Tibial artery (tissue), 4 donors: ENCODE results near the gene SEPSECS.

ENCODE experiments used
- DNase-seq, 2 donors: peaks; one replicate each; pipeline ENCODE4 v3.0.0-alpha.2; 2019
- H3K27ac ChIP-seq, 2 donors: fragments of 200-600 bp; sonication (generic) in 1 of 2; 1 replicate in 1 of 2; 2 replicates in 1 of 2; pipeline ENCODE4 v1.5.1; 2018 to 2019; ENCODE audit warnings: mild to moderate bottlenecking in 1 of 2
- H3K27me3 ChIP-seq, 2 donors: fragments of 200-600 bp; sonication (generic) in 1 of 2; one replicate each; pipeline versions ENCODE4 v1.5.1 to v1.6.0; 2016 to 2019
- H3K36me3 ChIP-seq, 3 donors: fragments of 200-600 bp; sonication (generic) in 2 of 3; one replicate each; pipeline ENCODE4 v1.5.1; 2016 to 2019; ENCODE audit warnings: mild to moderate bottlenecking in 2 of 3
- H3K4me1 ChIP-seq, 4 donors: fragments of 200-600 bp; sonication (generic) in 2 of 4; 1 replicate in 3 of 4; 2 replicates in 1 of 4; pipeline ENCODE4 v1.5.1; 2016 to 2019
- H3K4me3 ChIP-seq, 2 donors: fragments of 200-600 bp; sonication (generic) in 1 of 2; 1 replicate in 1 of 2; 2 replicates in 1 of 2; pipeline ENCODE4 v1.5.1; 2018 to 2019; ENCODE audit warnings: mild to moderate bottlenecking in 2 of 2
- H3K9me3 ChIP-seq, 3 donors: fragments of 200-600 bp; sonication (generic) in 1 of 3; one replicate each; pipeline ENCODE4 v1.5.1; 2016 to 2019
- intact Hi-C: fragments of 100-400 bp; cut with DNase I; formaldehyde crosslinking; loops from one replicate; pipeline ENCODE4 v1.15.0; 2023; ENCODE audit warnings: low total_unique reads
- TF ChIP-seq, protein P1 (sequence below), 2 experiments: fragments of 200-600 bp in 1 of 2; fragments of 450-650 bp in 1 of 2; IDR thresholded peaks; one replicate each; pipeline ENCODE4 v1.5.1; 2017 to 2019; ENCODE audit warnings: antibody characterized with exemption in 2 of 2, mild to moderate bottlenecking in 1 of 2, moderate library complexity in 1 of 2

Gene SEPSECS

DNA sequence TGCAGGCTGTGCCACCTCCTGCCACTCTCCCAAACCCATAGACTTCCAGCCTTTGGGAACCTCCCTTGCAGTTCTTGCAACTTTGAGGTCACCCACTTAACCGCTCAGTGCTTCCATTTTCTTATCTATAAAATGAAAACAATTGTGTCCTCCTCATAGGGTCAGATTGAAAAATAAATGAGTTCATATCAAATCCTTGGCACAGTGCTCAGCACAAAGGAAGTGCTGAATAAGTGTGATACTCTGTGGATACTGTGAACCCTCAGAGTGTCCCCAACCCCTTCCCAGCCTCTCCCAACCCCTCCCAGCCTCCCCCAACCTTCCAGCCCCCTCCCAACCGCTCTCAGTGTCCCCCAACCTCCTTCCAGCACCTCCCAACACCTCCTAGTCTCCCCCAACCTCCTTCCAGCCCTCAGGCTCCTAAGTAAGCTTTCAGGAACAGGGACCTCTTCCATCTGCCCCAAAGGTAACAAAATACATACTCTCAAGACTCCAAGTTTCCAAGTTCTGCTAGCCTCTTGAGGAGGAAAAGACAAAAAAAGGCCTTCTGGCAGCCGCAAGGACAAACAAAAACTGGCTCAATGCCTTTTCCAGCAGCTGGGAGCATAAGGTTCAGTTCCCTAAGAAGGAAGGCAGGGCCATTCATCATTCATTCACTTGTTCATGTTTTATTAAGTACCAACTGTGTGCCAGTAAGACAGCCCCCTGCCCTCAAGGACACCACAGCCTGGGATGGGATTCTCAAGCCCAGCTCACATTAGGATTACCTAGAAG lies 83.4 kb downstream of the SEPSECS start:
- H3K27ac ChIP-seq: no peak overlapping the region
- intact Hi-C loops: no loop called here

GRCh38 chr4:25075851-25076250 lies 84.4 kb downstream of the SEPSECS start:
- H3K36me3 ChIP-seq: no peaks in the 10 kb centered on the region
- TF ChIP-seq, protein P1, sequence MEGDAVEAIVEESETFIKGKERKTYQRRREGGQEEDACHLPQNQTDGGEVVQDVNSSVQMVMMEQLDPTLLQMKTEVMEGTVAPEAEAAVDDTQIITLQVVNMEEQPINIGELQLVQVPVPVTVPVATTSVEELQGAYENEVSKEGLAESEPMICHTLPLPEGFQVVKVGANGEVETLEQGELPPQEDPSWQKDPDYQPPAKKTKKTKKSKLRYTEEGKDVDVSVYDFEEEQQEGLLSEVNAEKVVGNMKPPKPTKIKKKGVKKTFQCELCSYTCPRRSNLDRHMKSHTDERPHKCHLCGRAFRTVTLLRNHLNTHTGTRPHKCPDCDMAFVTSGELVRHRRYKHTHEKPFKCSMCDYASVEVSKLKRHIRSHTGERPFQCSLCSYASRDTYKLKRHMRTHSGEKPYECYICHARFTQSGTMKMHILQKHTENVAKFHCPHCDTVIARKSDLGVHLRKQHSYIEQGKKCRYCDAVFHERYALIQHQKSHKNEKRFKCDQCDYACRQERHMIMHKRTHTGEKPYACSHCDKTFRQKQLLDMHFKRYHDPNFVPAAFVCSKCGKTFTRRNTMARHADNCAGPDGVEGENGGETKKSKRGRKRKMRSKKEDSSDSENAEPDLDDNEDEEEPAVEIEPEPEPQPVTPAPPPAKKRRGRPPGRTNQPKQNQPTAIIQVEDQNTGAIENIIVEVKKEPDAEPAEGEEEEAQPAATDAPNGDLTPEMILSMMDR (IDR thresholded peaks at IDR 0.05): no peak
- H3K4me3 ChIP-seq: no peak overlapping the region
- intact Hi-C loops: no loop called here
- H3K4me1 ChIP-seq: no peaks in the 10 kb centered on the region
- H3K9me3 ChIP-seq: no peaks in the 10 kb centered on the region
- H3K27me3 ChIP-seq: no peaks in the 10 kb centered on the region
- H3K27ac ChIP-seq: no peak overlapping the region
- DNase-seq: no peak

More for the DNA sequence above, 83.4 kb downstream of the SEPSECS start:
- Histone ChIP-seq H3K27me3 (no peaks in the 10 kb centered on the region), H3K4me3 (no peak overlapping the region), H3K9me3 (no peaks in the 10 kb centered on the region), H3K36me3 (no peaks in the 10 kb centered on the region), H3K4me1 (no peaks in the 10 kb centered on the region)
- TF ChIP-seq, protein P1 (IDR thresholded peaks at IDR 0.05): no peak
- no peak for DNase-seq

DNA sequence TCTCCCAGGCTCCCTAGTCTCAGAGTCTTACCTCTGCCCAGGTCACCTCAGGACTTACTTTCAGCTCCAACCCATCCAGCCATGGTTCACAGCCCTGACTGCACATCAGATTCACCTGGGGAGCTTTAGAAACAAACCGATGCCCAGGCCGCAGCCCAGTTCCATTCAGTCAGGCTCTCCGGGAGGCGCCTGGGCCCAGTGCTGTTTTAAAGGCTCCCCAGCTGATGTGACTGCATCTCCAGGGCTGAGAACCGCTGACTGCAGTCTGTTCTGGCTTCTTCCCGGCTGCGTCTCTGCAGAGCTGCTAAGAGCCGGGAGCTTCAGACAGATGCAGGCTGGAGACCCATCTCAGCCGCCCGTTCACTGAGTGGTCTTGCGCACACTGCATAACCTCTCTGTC lies 85.1 kb downstream of the SEPSECS start:
- intact Hi-C loops: no loop called here
- no peaks in the 10 kb centered on the region for H3K9me3 ChIP-seq

GRCh38 chr4:25070545-25070944 lies 89.7 kb downstream of the SEPSECS start:
- no peak for DNase-seq
- H3K9me3 ChIP-seq: no peaks in the 10 kb centered on the region
- H3K27ac ChIP-seq: no peak overlapping the region
- intact Hi-C loops: no loop called here
- no peaks in the 10 kb centered on the region for H3K27me3 ChIP-seq
- no peaks in the 10 kb centered on the region for H3K4me1 ChIP-seq
- TF ChIP-seq, protein P1 (IDR thresholded peaks at IDR 0.05): no peak
- H3K36me3 ChIP-seq: no peaks in the 10 kb centered on the region
- H3K4me3 ChIP-seq: no peak overlapping the region

More for the DNA sequence above, 85.1 kb downstream of the SEPSECS start:
- Histone ChIP-seq H3K4me3 (no peak overlapping the region), H3K36me3 (no peaks in the 10 kb centered on the region), H3K27ac (no peak overlapping the region), H3K4me1 (no peaks in the 10 kb centered on the region), H3K27me3 (no peaks in the 10 kb centered on the region)
- TF ChIP-seq, protein P1 (IDR thresholded peaks at IDR 0.05): no peak
- DNase-seq: no peak
